Kidney (tissue), 14 donors: ENCODE results near the gene PALD1. TPM values are rescaled to one million over a fixed set of nuclear protein-coding genes. Genes with fewer than 3 reads are reported as not detected.

Experiments used
- DNase-seq, 5 donors: peaks; one replicate each; pipeline ENCODE4 v3.0.0-alpha.2; 2013 to 2020
- FAIRE-seq: peaks from 2 replicates; lab custom pipeline; 2012; peaks lifted over from hg19 to GRCh38; lab: Jason Lieb, UNC
- H3K27ac ChIP-seq, 2 donors: one replicate each; pipeline ENCODE4 v1.7.0; 2013; ENCODE audit warnings: low read depth in 2 of 2, low read length in 2 of 2, inconsistent platforms in 1 of 2
- H3K27me3 ChIP-seq: one replicate; pipeline ENCODE4 v1.7.1; 2013; ENCODE audit warnings: low read length, inconsistent platforms; ENCODE audit not compliant: control insufficient read depth, insufficient read depth
- H3K36me3 ChIP-seq, 3 donors: one replicate each; pipeline versions ENCODE4 v1.7.0 to v1.7.1; 2013; ENCODE audit warnings: low read length in 3 of 3, control low read depth in 1 of 3, inconsistent platforms in 1 of 3; ENCODE audit not compliant: insufficient read depth in 3 of 3, control insufficient read depth in 2 of 3
- H3K4me1 ChIP-seq, 3 donors: one replicate each; pipeline versions ENCODE4 v1.7.0 to v1.7.1; 2013; ENCODE audit warnings: low read length in 3 of 3, inconsistent platforms in 1 of 3, low read depth in 1 of 3; ENCODE audit not compliant: control insufficient read depth in 2 of 3, insufficient read depth in 2 of 3
- H3K4me3 ChIP-seq, 3 donors: one replicate each; pipeline versions ENCODE4 v1.7.0 to v1.8.1; 2013; ENCODE audit warnings: low read length in 3 of 3, control low read depth in 1 of 3, inconsistent platforms in 1 of 3
- H3K9ac ChIP-seq, 3 donors: one replicate each; pipeline versions ENCODE4 v1.7.0 to v1.7.1; 2013; ENCODE audit warnings: low read length in 3 of 3, control low read depth in 1 of 3, inconsistent platforms in 1 of 3
- H3K9me3 ChIP-seq, 3 donors: one replicate each; pipeline versions ENCODE4 v1.7.0 to v1.7.1; 2013; ENCODE audit warnings: low read length in 3 of 3, control low read depth in 1 of 3, inconsistent platforms in 1 of 3; ENCODE audit not compliant: control insufficient read depth in 2 of 3, insufficient read depth in 1 of 3
- intact Hi-C: fragments of 100-400 bp; cut with DNase I; formaldehyde crosslinking; loops from one replicate; pipeline ENCODE4 v1.11.1; 2022
- polyA plus RNA-seq: library from polyadenylated mRNA; stranded (reverse); fragments of 350-450 nt; fragmentation: Illumina TruSeq; extraction: RNeasy Lipid Tissue Mini Kit (QIAGEN cat#74804); gene quantifications from one replicate; pipeline ENCODE4 v1.2.3, GENCODE V29; 2014; ENCODE audit warnings: low read depth, low replicate concordance; ENCODE audit not compliant: insufficient read depth
- total RNA-seq: library from RNA; stranded (reverse); fragmentation: NEBNext Ultra II Directional; extraction: Animal tissue kit (Norgen Biotek cat#: 25700); gene quantifications from one replicate; pipeline ENCODE4 v1.2.1, GENCODE V29; 2021
- TF ChIP-seq, protein P1 (sequence below): IDR thresholded peaks from 3 replicates; pipeline ENCODE4 v1.5.1; 2012; ENCODE audit warnings: mild to moderate bottlenecking, moderate library complexity, borderline replicate concordance; ENCODE audit not compliant: insufficient read depth; ENCODE audit errors: extremely low read depth
- donor health status: control.
- donor health status: control.
- donor health status: control.
- donor health status: control.
- donor health status: control.
- donor health status: DM: yes; HTN: yes; CAD: no.
- donor health status: Normal renal cell carcinoma (clear cell type).

PALD1 gene
- total and polyA plus RNA-seq, 2 donors from 2014 or later, result 3.0 to 14.4 TPM

DNA sequence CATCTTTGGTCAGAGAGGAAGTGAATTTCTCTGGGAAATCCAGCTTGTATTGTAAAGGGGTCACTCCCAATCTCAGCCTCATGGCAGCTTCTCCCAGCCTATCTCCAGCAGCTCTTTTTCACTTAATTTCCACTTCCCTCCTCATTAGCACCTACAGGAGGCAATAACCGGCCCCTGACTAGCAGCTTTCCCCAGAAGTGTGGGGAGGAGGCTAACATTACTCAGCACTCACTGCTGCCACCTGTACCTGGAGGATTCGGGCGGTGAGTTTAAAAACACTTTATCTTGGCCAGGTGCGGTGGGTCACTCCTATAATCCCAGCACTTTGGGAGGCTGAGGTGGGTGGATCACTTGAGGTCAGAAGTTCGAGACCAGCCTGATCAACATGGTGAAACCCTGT, 40.8 kb upstream of the PALD1 start:
- Histone ChIP-seq H3K27ac (no peak overlapping the region), H3K4me3 (no peak overlapping the region), H3K27me3 (peaks cover 18% of the 10 kb centered on the region), H3K9me3 (no peaks in the 10 kb centered on the region), H3K4me1 (peaks cover 0 to 9% (median 0%) of the 10 kb centered on the region in 3 donors), H3K9ac (no peak overlapping the region), H3K36me3 (no peaks in the 10 kb centered on the region)
- no peak for DNase-seq
- intact Hi-C loops, result no loop called here
- TF ChIP-seq, protein P1, sequence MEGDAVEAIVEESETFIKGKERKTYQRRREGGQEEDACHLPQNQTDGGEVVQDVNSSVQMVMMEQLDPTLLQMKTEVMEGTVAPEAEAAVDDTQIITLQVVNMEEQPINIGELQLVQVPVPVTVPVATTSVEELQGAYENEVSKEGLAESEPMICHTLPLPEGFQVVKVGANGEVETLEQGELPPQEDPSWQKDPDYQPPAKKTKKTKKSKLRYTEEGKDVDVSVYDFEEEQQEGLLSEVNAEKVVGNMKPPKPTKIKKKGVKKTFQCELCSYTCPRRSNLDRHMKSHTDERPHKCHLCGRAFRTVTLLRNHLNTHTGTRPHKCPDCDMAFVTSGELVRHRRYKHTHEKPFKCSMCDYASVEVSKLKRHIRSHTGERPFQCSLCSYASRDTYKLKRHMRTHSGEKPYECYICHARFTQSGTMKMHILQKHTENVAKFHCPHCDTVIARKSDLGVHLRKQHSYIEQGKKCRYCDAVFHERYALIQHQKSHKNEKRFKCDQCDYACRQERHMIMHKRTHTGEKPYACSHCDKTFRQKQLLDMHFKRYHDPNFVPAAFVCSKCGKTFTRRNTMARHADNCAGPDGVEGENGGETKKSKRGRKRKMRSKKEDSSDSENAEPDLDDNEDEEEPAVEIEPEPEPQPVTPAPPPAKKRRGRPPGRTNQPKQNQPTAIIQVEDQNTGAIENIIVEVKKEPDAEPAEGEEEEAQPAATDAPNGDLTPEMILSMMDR, result no peak
- FAIRE-seq, result no peak

DNA sequence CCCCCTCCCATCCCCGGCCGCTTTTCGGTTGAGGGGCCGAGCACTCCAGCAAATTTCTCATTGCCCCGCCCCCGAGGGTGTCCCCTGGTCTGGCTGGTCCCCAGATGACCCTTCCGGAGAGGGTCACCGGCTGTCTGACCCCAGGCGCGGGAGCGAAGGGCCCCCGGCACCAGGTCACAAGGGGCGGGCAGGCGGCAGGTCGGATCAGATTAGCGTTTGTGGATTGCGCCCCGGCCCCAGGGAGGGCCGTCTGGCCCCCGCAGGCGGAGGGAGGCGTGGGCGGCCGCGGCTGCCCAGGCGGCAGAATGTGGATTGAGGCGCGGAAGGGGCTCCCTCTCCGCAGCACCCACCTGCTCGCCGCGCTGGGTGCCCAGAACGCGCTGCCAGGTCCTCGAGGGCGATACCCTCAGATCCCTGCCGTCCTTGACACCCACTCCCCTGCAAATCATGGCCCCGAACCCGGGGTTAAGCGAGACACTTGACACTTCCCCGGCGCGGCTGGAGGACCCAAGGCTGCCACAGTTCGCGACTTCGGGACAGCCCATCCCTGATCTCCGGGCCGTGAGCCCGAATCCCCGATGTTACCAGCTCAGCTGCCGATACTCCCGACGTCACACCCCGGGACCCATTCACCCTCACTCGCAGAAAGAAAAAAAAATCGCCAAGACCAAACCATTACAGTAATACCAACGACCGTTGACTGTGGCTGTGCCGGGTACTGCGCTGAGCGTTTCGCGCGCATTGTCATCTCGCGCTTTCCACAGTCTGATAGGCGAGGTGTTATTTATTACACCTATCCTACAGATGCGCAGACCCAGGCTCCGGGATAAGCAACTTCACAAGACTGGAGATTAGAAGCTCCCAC, 38.0 kb upstream of the PALD1 start:
- DNase-seq (peak in 4 of 5 donors; percentile 17 to 58 (median 48)), FAIRE-seq (no peak)
- Histone ChIP-seq H3K4me3 (peak overlapping the region in 2 of 3 donors; percentile 10 to 26), H3K27ac (no peak overlapping the region), H3K9me3 (no peaks in the 10 kb centered on the region), H3K27me3 (peaks cover 23% of the 10 kb centered on the region), H3K36me3 (no peaks in the 10 kb centered on the region), H3K4me1 (peaks cover 0 to 9% (median 0%) of the 10 kb centered on the region in 3 donors), H3K9ac (no peak overlapping the region)
- intact Hi-C loops, result no loop called here
- TF ChIP-seq, protein P1, result no peak

GRCh38 chr10:70441161-70441894, 37.2 kb upstream of the PALD1 start, which contains the start of gene NODAL:
NODAL (minus strand) TSS chr10:70441681; CDS start chr10:70441667, 14 bp downstream.
- H3K4me3 ChIP-seq, result peak within 1 kb of the TSS in 2 of 3 donors; percentile 10 to 26
- intact Hi-C loops, result no loop called here
- no peak within 1 kb of the TSS for H3K27ac ChIP-seq
- H3K9ac ChIP-seq, result no peak within 1 kb of the TSS
- peaks cover 23% of the 10 kb centered on the region for H3K27me3 ChIP-seq
- H3K9me3 ChIP-seq, result no peaks in the 10 kb centered on the region
- DNase-seq (peak; percentile 24 to 66 (median 43)), FAIRE-seq (no peak)
- TF ChIP-seq, protein P1, result no peak
- peaks cover 0 to 9% (median 0%) of the 10 kb centered on the region in 3 donors for H3K4me1 ChIP-seq
- H3K36me3 ChIP-seq, result no peaks in the 10 kb centered on the region
